Skeletal muscle tissue (tissue), 4 donors: Measurements from ENCODE around the gene GGPS1. TPM values are rescaled to one million over a fixed set of nuclear protein-coding genes. Genes with fewer than 3 reads are reported as not detected.
A peak's percentile ranks its signal among the peaks of the same experiment; 100 is the strongest.

Source experiments
- H3K27ac ChIP-seq: one replicate; pipeline ENCODE4 v1.7.0; 2013; ENCODE audit warnings: mild to moderate bottlenecking, low read depth, low read length, inconsistent platforms
- H3K27me3 ChIP-seq, 3 donors: one replicate each; pipeline ENCODE4 v1.7.0; 2013; ENCODE audit warnings: low read length in 3 of 3; ENCODE audit not compliant: control insufficient read depth in 3 of 3, insufficient read depth in 3 of 3
- H3K36me3 ChIP-seq, 3 donors: one replicate each; pipeline ENCODE4 v1.7.0; 2013; ENCODE audit warnings: low read length in 3 of 3; ENCODE audit not compliant: control insufficient read depth in 3 of 3, insufficient read depth in 3 of 3
- H3K4me1 ChIP-seq, 3 donors: one replicate each; pipeline ENCODE4 v1.7.0; 2013; ENCODE audit warnings: low read length in 3 of 3, mild to moderate bottlenecking in 3 of 3; ENCODE audit not compliant: control insufficient read depth in 3 of 3, insufficient read depth in 3 of 3
- H3K4me3 ChIP-seq, 3 donors: one replicate each; pipeline ENCODE4 v1.7.0; 2013; ENCODE audit warnings: low read length in 3 of 3
- H3K9ac ChIP-seq, 3 donors: one replicate each; pipeline ENCODE4 v1.7.0; 2013; ENCODE audit warnings: low read length in 3 of 3, mild to moderate bottlenecking in 3 of 3, moderate library complexity in 2 of 3, low read depth in 1 of 3
- H3K9me3 ChIP-seq, 3 donors: one replicate each; pipeline ENCODE4 v1.7.0; 2013; ENCODE audit warnings: low read length in 3 of 3; ENCODE audit not compliant: control insufficient read depth in 3 of 3
- total RNA-seq: library from RNA; depleted of rRNA; stranded (reverse); fragments of >200 nt; gene quantifications from one replicate; pipeline ENCODE4 v1.2.3, GENCODE V29; 2014
- donor health status: Osteomylitis.

Gene GGPS1
- total RNA-seq, 1 donor from 2014 or later, result 15.1 TPM

DNA sequence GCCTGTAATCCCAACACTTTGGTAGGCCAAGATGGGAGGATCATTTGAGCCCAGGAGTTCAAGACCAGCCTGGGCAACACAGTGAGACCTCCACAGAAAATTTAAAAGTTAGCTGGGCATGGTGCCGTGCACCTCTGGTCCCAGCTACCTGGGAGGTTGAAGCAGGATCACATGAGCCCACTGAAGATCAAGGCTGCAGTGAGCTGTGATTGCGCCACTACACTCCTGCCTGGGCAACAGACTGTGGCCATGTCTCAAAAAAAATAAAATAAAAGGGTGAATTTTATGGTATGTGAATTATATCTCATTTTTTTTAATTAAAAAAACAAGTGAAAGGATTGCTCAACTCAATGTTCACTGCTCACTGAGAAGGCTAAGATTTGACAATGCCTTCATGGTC lies 9.1 kb upstream of the GGPS1 start:
- Histone ChIP-seq H3K36me3 (peaks cover 0 to 2% (median 0%) of the 10 kb centered on the region in 3 donors), H3K27ac (no peak overlapping the region), H3K9ac (no peak overlapping the region), H3K9me3 (no peaks in the 10 kb centered on the region), H3K27me3 (no peaks in the 10 kb centered on the region), H3K4me3 (no peak overlapping the region), H3K4me1 (peaks cover 4 to 13% (median 6%) of the 10 kb centered on the region in 3 donors)

DNA sequence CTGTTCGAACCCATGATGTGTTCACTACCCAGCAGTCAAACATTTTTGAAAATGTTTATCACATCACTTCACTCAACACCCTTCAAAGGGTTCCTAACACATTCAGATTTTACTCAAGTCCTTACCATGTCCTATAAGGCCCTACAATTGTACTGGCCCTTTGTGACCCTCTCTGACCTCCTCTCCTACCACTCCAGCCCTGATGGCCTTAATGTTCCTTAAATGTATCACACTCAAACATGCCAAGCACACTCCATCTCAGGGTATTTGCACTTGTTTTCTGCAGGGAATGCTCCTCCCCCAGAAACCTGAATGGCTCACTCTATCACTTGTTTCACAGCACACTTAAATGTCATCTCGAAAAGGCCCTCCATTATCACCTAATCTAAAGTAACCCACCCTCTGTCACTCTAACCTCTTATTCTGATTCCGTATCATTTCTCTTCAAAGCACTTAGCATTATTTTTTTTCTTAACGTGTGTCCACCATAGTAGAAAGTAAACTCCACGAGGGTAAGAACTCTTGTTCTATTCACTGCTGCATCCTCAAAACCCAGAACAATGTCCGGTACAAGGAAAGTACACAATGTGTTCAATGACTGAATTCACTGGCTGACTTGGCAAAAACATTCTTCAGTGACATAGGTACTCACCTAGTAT lies 7.7 kb upstream of the GGPS1 start:
- peaks cover 4 to 21% (median 16%) of the 10 kb centered on the region in 3 donors for H3K4me1 ChIP-seq
- H3K27ac ChIP-seq, result no peak overlapping the region
- H3K36me3 ChIP-seq, result peaks cover 0 to 2% (median 0%) of the 10 kb centered on the region in 3 donors
- H3K4me3 ChIP-seq, result no peak overlapping the region
- H3K9me3 ChIP-seq, result no peaks in the 10 kb centered on the region
- H3K9ac ChIP-seq, result no peak overlapping the region
- H3K27me3 ChIP-seq, result no peaks in the 10 kb centered on the region

DNA sequence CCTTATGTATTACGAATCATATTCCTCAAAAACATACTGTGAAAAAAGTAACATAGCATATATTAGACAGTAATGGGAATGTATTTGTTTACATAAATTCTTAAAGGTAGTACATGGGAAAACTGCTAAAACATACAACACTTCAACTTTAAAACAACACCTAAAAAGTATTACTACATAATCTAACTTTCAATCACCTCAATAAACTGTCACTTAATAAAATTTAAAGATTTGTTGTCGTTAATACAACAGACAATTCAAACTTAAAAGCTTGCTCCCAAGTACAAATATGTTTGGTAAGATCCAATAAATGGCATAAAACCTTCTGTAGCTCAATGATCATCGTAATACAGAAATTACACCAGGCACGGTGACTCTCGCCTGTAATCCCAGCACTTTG lies 4.1 kb upstream of the GGPS1 start:
- Histone ChIP-seq H3K4me3 (no peak overlapping the region), H3K9me3 (no peaks in the 10 kb centered on the region), H3K27me3 (no peaks in the 10 kb centered on the region), H3K4me1 (peaks cover 11 to 36% (median 23%) of the 10 kb centered on the region in 3 donors), H3K27ac (no peak overlapping the region), H3K9ac (no peak overlapping the region), H3K36me3 (peaks cover 0 to 2% (median 0%) of the 10 kb centered on the region in 3 donors)

DNA sequence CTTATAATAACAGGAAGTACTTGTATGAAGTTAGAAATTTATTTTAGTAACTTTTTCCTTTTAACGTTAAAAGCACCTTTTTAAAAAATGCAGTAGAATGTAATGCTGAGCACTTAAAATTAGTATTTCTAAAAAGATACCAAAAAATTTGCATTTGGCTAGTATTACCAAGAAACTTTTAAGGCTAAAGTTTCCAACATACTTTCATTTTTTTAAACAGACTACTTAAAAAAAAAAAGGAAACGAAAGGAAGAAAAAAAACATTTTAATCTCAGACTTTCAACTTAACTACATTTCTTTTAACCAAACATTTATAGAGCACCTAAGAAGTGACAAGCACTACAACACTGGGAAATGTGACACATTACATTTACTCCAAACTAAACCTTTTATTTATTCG lies 3.2 kb upstream of the GGPS1 start:
- Histone ChIP-seq H3K36me3 (peaks cover 0 to 2% (median 0%) of the 10 kb centered on the region in 3 donors), H3K4me3 (no peak overlapping the region), H3K4me1 (peaks cover 16 to 40% (median 30%) of the 10 kb centered on the region in 3 donors), H3K27me3 (no peaks in the 10 kb centered on the region), H3K9ac (peak overlapping the region in 2 of 3 donors; percentile 12 to 33), H3K9me3 (no peaks in the 10 kb centered on the region), H3K27ac (no peak overlapping the region)

DNA sequence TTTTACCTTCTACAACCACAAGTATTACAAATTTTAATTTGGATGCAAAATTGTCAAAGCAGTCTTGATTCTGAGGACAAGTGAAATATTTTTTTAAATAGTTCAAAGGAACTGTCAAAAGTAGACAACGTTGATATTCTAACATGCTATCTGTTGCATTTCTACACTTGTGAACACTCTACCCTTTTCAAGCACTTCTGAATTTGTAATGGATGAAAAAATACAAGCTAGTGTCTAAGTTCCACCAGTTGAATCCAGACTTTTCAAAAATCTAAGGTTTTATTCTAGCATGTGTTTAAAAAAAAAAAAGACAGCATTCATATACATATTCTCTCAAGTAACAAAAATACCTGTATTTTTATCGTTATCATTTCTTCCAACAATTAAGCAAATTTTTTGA lies 2.5 kb upstream of the GGPS1 start:
- no peaks in the 10 kb centered on the region for H3K9me3 ChIP-seq
- H3K27ac ChIP-seq, result no peak overlapping the region
- peaks cover 0 to 2% (median 0%) of the 10 kb centered on the region in 3 donors for H3K36me3 ChIP-seq
- H3K4me3 ChIP-seq, result peak overlapping the region in 1 of 3 donors; percentile 90
- H3K9ac ChIP-seq, result peak overlapping the region in 2 of 3 donors; percentile 4 to 97
- H3K4me1 ChIP-seq, result peaks cover 15 to 40% (median 29%) of the 10 kb centered on the region in 3 donors
- H3K27me3 ChIP-seq, result no peaks in the 10 kb centered on the region

DNA sequence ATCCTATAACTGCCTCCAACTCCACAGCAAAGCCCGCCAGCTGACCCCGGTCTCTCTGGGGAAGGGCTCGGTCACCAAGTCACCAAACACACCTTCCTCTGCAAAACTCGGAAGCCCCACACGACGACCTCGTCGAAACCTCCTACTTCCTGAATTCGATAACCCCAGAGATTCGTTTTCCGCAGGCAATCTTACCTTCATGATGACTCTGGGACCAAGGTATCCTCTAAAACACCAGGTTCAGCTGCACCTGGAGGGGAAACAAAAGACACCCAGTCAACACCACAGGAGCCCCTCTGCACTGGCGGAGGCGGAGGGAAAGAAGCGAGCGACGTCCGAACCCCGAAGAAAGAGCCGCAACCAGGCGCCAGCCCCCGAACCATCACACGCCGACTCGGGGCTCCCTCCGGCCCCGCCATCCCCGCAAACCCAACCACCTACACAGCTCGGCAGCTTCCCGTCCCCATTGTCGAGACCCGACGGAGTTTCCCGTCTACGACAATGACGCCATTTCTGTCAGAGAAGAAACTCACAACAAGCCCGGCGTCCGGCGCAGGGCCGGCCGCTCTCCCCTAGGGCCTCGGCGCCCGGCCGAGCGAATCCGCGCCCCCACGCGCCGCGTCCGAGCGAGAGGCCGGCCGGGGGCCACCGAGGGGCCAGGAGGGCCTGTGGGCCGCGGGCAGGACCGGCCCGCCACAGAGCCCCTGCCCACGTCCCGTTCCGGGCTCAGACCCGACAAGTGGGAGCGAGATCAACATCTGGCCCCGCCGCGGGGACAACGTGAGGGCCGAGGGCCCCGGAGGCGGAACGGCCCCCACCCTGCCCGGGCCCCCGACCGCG lies 1.4 kb upstream of the GGPS1 start:
- Histone ChIP-seq H3K27ac (peak overlapping the region; percentile 96), H3K9ac (peak overlapping the region; percentile 86 to 97 (median 89)), H3K4me3 (peak overlapping the region; percentile 88 to 92 (median 90)), H3K4me1 (peaks cover 17 to 45% (median 31%) of the 10 kb centered on the region in 3 donors), H3K36me3 (peaks cover 0 to 2% (median 0%) of the 10 kb centered on the region in 3 donors), H3K9me3 (no peaks in the 10 kb centered on the region), H3K27me3 (no peaks in the 10 kb centered on the region)

DNA sequence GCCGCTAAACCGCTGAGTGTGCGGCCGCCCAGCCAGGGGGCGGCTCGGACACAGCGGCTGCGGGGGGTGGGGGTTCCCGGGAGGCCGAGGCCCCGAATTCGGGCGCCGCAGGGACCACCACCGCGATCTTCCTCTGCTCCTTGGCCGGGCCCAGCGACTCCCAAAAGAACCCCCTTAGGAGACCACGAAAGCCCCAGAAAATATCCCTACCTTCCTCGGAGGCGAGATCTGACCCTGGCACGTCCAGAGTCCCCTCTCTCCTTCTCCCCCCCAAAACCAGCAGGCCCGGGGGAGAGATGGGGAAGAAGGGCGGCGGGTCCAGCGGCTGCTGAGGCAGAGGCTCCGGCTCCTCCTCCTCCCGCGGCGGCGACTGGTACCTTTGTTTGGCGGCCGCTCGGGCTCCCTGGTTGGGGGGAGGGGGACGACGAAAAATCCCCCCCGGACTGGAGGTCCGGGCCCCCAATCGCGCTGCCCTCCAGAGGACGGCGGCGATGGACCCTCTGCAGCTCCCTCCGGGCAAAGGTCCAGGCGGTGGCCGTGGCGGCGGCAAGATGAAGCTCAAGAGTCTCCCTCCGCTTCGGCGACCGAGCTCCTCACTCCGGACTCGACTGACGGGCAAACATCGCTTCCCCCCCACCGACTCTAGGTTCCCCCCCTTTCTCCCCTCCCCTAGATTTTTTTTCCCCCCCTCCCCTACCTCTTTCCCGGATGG lies 655 bp upstream of the GGPS1 start, which contains the start of gene ARID4B:
Gene ARID4B, minus strand, starts transcription at position 621 of the 712 bp plus-strand sequence. CDS start 1,260 bp downstream, outside the sequence.
- peaks cover 17 to 44% (median 34%) of the 10 kb centered on the region in 3 donors for H3K4me1 ChIP-seq

DNA sequence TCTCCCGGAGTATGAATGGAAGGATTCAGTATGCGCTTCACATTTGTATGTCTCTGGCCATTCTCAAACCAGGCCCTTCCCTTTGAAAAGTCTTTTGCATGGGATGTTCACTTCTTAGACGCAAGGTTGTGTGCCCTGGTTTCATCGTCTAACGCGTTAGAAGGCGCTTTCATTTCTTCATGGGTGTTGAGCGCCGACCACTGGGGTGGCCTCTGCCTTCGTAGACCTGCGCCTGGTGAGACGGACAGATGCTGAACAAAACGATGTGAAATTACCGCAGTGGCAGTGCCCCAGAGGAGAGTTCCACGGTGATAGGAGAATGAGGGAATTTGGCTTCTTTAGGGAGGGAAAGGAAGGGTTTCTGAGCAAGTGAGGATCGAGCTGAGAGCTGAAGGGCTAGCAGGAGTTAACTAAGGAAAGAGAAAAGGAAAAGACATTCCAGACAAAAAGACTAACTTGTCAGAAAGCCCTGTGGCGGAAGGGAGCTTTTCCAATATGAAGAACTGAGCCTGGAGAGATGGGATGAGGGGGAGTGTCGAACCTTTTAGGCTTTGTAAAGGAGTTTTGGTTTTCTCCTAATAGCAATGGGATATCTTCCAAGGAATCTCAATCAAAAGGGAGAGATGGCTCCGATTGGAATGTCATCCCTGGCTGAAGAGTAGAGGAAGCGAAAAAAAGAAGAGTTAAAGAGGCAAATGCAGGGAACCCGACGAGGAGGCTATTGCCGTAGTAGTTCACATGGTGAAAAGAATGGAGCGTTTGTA lies 951 bp downstream of the GGPS1 start:
- H3K27ac ChIP-seq, result peak overlapping the region; percentile 92
- H3K36me3 ChIP-seq, result no peaks in the 10 kb centered on the region
- H3K27me3 ChIP-seq, result no peaks in the 10 kb centered on the region
- peak overlapping the region; percentile 88 to 94 (median 91) for H3K9ac ChIP-seq
- H3K4me1 ChIP-seq, result peaks cover 17 to 40% (median 34%) of the 10 kb centered on the region in 3 donors
- H3K9me3 ChIP-seq, result no peaks in the 10 kb centered on the region
- peak overlapping the region; percentile 87 to 93 (median 90) for H3K4me3 ChIP-seq

More for the DNA sequence above, 655 bp upstream of the GGPS1 start, which contains the start of gene ARID4B:
- H3K9ac ChIP-seq, result peak within 1 kb of the TSS; percentile 89 to 97 (median 91)
- H3K36me3 ChIP-seq, result no peaks in the 10 kb centered on the region
- no peaks in the 10 kb centered on the region for H3K27me3 ChIP-seq
- H3K27ac ChIP-seq, result peak within 1 kb of the TSS; percentile 96
- peak within 1 kb of the TSS; percentile 90 to 93 (median 90) for H3K4me3 ChIP-seq
- no peaks in the 10 kb centered on the region for H3K9me3 ChIP-seq

DNA sequence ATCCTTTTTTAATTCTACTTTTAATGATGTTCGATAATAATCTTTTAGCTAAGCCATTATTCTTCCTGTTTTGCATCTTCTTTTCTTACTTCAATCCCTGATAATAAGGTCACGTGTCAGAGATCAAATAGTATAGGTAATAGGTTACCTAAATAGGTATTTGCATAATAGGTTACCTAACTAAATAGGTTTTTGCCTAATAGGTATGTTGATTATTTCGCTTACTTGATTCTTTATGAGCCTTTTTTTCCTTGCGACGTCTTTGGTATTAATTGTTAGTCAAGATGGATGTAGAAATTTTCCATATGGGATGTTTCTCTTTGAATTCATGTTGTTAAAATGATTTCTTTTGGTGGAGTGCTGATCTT lies 2.5 kb downstream of the GGPS1 start:
- H3K9me3 ChIP-seq, result no peaks in the 10 kb centered on the region
- H3K27ac ChIP-seq, result no peak overlapping the region
- peaks cover 17 to 28% (median 22%) of the 10 kb centered on the region in 3 donors for H3K4me1 ChIP-seq
- no peaks in the 10 kb centered on the region for H3K27me3 ChIP-seq
- no peak overlapping the region for H3K9ac ChIP-seq
- H3K36me3 ChIP-seq, result peaks cover 0 to 7% (median 2%) of the 10 kb centered on the region in 3 donors
- H3K4me3 ChIP-seq, result no peak overlapping the region
